Endothelial cell of umbilical vein (primary cell): ENCODE measurements around the gene SMOC2. TPM values are rescaled to one million over a fixed set of nuclear protein-coding genes. Genes with fewer than 3 reads are reported as not detected.

Experiments
- BruUV-seq: library from RNA; stranded (reverse); fragments of 400-500 nt; replicated peaks from 2 replicates; lab custom pipeline; 2021; lab: Mats Ljungman, UMichigan
- CTCF ChIA-PET: fragments of 300-600, 350-600 bp; sonication (Branson Sonifier 250); formaldehyde crosslinking; loops from one replicate; lab custom pipeline; 2021; ENCODE audit warnings: antibody characterized with exemption, inconsistent platforms; lab: Charles Lee
- POLR2A ChIA-PET: fragments of 300-600, 350-600 bp; sonication (Branson Sonifier 250); formaldehyde crosslinking; loops from one replicate; lab custom pipeline; 2021; ENCODE audit warnings: antibody characterized with exemption, inconsistent platforms; lab: Charles Lee
- DNase-seq: peaks from one replicate; pipeline ENCODE4 v3.0.0-alpha.2; 2011; ENCODE audit warnings: low read depth, low spot score
- FAIRE-seq: peaks from 2 replicates; lab custom pipeline; 2011; peaks lifted over from hg19 to GRCh38; lab: Jason Lieb, UNC
- H2AFZ ChIP-seq: 2 replicates; pipeline ENCODE4 v1.6.0; 2012; ENCODE audit warnings: low read depth, low read length, control low read depth, inconsistent platforms
- H3K27ac ChIP-seq: 2 replicates; pipeline ENCODE4 v1.5.1; 2011; ENCODE audit warnings: low read depth, mild to moderate bottlenecking, control low read depth, low read length, moderate library complexity; ENCODE audit not compliant: insufficient read depth
- H3K27me3 ChIP-seq, 2 experiments: 2 replicates each; pipeline versions ENCODE4 v1.6.0 to v1.6.1; 2011; ENCODE audit warnings: low read length in 2 of 2, mixed read lengths in 1 of 2; ENCODE audit not compliant: control insufficient read depth in 2 of 2, insufficient read depth in 2 of 2
- H3K36me3 ChIP-seq, 2 experiments: 2 replicates in 1 of 2; 3 replicates in 1 of 2; pipeline ENCODE4 v1.5.1; 2011; ENCODE audit warnings: low read length in 2 of 2, mild to moderate bottlenecking in 1 of 2, moderate library complexity in 1 of 2; ENCODE audit not compliant: control insufficient read depth in 2 of 2, insufficient read depth in 2 of 2; ENCODE audit errors: extremely low read depth in 1 of 2
- H3K4me1 ChIP-seq: 3 replicates; pipeline ENCODE4 v1.5.1; 2011; ENCODE audit warnings: mild to moderate bottlenecking, low read length; ENCODE audit not compliant: control insufficient read depth, insufficient read depth; ENCODE audit errors: extremely low read depth
- H3K4me2 ChIP-seq: 2 replicates; pipeline ENCODE4 v1.6.1; 2011; ENCODE audit warnings: low read length, control low read depth, mixed read lengths; ENCODE audit not compliant: insufficient read depth
- H3K4me3 ChIP-seq, 3 experiments: fragments of 200-600 bp in 1 of 3; sonication (generic), shearing (Covaris generic) in 1 of 3; replicated peaks in 1 of 3; 2 replicates each; pipeline ENCODE4 v1.5.1; 2011 to 2016; ENCODE audit warnings: control low read depth in 3 of 3, low read length in 3 of 3, mild to moderate bottlenecking in 2 of 3, inconsistent platforms in 1 of 3, low read depth in 1 of 3, moderate library complexity in 1 of 3; ENCODE audit not compliant: insufficient read depth in 1 of 3
- H3K79me2 ChIP-seq: 2 replicates; pipeline ENCODE4 v1.6.0; 2012; ENCODE audit warnings: low read length, inconsistent platforms; ENCODE audit not compliant: control insufficient read depth, insufficient read depth
- H3K9ac ChIP-seq: replicated peaks from 2 replicates; pipeline ENCODE3; 2011; ENCODE audit warnings: low read length, control low read depth; ENCODE audit not compliant: insufficient read depth; ENCODE audit errors: extremely low read depth
- H3K9me1 ChIP-seq: replicated peaks from 3 replicates; pipeline ENCODE4 v1.6.0; 2011; ENCODE audit warnings: mild to moderate bottlenecking, low read length; ENCODE audit not compliant: control insufficient read depth, insufficient read depth; ENCODE audit errors: extremely low read depth
- H3K9me3 ChIP-seq: replicated peaks from 2 replicates; pipeline ENCODE4 v1.5.1; 2012; ENCODE audit warnings: low read length, inconsistent platforms; ENCODE audit not compliant: control insufficient read depth, insufficient read depth
- H4K20me1 ChIP-seq: replicated peaks from 2 replicates; pipeline ENCODE3; 2011; ENCODE audit warnings: mild to moderate bottlenecking, low read length; ENCODE audit not compliant: control insufficient read depth, insufficient read depth; ENCODE audit errors: extremely low read depth
- EZH2 ChIP-seq: IDR thresholded peaks from 2 replicates; pipeline ENCODE4 v1.6.1; 2012; ENCODE audit warnings: borderline replicate concordance, low read depth, mild to moderate bottlenecking, moderate library complexity, low read length, inconsistent platforms; ENCODE audit not compliant: severe bottlenecking
- FOS ChIP-seq: IDR thresholded peaks from 2 replicates; pipeline ENCODE4 v1.6.1; 2011; ENCODE audit warnings: mild to moderate bottlenecking, low read length, moderate library complexity, borderline replicate concordance; ENCODE audit not compliant: insufficient read depth
- GATA2 ChIP-seq: IDR thresholded peaks from 2 replicates; pipeline ENCODE4 v1.7.0; 2011; ENCODE audit warnings: low read depth, mild to moderate bottlenecking, moderate library complexity, mixed read lengths, low read length; ENCODE audit not compliant: insufficient read length, insufficient read depth
- JUN ChIP-seq: IDR thresholded peaks from 2 replicates; pipeline ENCODE4 v1.6.1; 2011; ENCODE audit warnings: borderline replicate concordance, low read depth; ENCODE audit not compliant: insufficient read length, insufficient read depth
- MYC ChIP-seq: IDR thresholded peaks from one replicate; pipeline ENCODE4 v1.6.1; 2011; ENCODE audit warnings: mild to moderate bottlenecking, low read depth, low read length
- POLR2A ChIP-seq: IDR thresholded peaks from 2 replicates; pipeline ENCODE4 v1.6.1; 2012; ENCODE audit warnings: low read depth, mild to moderate bottlenecking, control low read depth, low read length
- POLR2AphosphoS5 ChIP-seq: IDR thresholded peaks from 2 replicates; pipeline ENCODE4 v1.6.1; 2012; ENCODE audit warnings: low read depth, mild to moderate bottlenecking, control low read depth, low read length, moderate library complexity; ENCODE audit not compliant: insufficient read depth
- dilution Hi-C: fragments of 300-500 bp; cut with MboI; formaldehyde crosslinking; loops from one replicate; pipeline ENCODE4 v1.15.0; 2019; ENCODE audit warnings: low sequenced_read_pairs; ENCODE audit not compliant: extremely low pct_ligation_motif_present
- intact Hi-C: fragments of 100-400 bp; cut with micrococcal nuclease; formaldehyde crosslinking; loops from one replicate; pipeline ENCODE4 v1.10.0; 2022
- polyA plus RNA-seq, 4 experiments: library from polyadenylated mRNA; depleted of rRNA in 3 of 4; stranded (reverse) in 3 of 4; unstranded in 1 of 4; fragments of >200 nt; gene quantifications; 2 replicates each; pipeline versions ENCODE4 v1.2.1 to v1.2.3, GENCODE V29; 2011 to 2012; ENCODE audit warnings: missing spikeins in 1 of 4
- total RNA-seq: library from RNA; stranded (reverse); gene quantifications from 2 replicates; pipeline ENCODE4 v1.2.3, GENCODE V29; 2021
- TF ChIP-seq, protein P1 (sequence below): IDR thresholded peaks from 2 replicates; pipeline ENCODE4 v1.6.1; 2011; ENCODE audit not compliant: insufficient read depth, insufficient read length
- TF ChIP-seq, protein P2 (sequence below), 2 donors: IDR thresholded peaks; 1 replicate in 1 of 2; 2 replicates in 1 of 2; pipeline ENCODE4 v1.5.1; 2011; ENCODE audit warnings: low read length in 2 of 2, mild to moderate bottlenecking in 2 of 2, moderate library complexity in 2 of 2, control low read depth in 1 of 2, inconsistent platforms in 1 of 2, low read depth in 1 of 2; ENCODE audit not compliant: insufficient read depth in 1 of 2; ENCODE audit errors: extremely low read depth in 1 of 2

Gene SMOC2
- total and polyA plus RNA-seq, 2 donors (not counting 3 experiments of a cell fraction or from before 2014, with no cell fraction given) = not detected

DNA sequence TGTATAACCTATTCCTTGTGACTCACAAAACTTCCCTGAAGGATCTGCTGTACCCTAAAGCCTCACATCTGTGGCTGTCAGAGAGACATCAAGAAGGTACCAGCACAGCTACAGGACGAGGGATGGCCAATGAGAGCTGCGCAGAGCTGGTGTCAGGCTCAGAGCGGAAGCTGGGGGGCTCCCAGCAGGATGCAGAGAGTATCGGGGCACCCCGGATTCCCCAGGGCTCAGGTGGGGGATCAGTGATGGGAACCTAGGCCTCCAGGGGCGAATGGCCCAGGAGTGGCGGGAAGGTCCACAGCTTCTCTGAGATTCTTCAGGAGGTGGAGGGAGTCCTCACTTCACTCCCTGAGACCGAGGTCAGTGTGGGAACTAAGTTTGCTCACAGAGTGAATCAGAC is 30.9 kb upstream of the SMOC2 start:
- no TSS peak for BruUV-seq
- ChIA-PET POLR2A (no interaction called here), CTCF (no interaction called here)
- Histone ChIP-seq H3K4me2 (no peak overlapping the region), H3K4me3 (no peak overlapping the region), H3K9me3 (no peaks in the 10 kb centered on the region), H3K27me3 (no peaks in the 10 kb centered on the region), H3K36me3 (no peaks in the 10 kb centered on the region), H2AFZ (no peak overlapping the region), H3K79me2 (no peaks in the 10 kb centered on the region), H3K9me1 (no peaks in the 10 kb centered on the region), H4K20me1 (no peaks in the 10 kb centered on the region), H3K4me1 (no peaks in the 10 kb centered on the region), H3K9ac (no peak overlapping the region), H3K27ac (no peak overlapping the region)
- intact Hi-C loops = no loop called here
- dilution Hi-C loops = no loop called here
- no peak for DNase-seq
- no peak for FAIRE-seq
- TF ChIP-seq GATA2 (no peak), POLR2AphosphoS5 (no peak), JUN (no peak)
- TF ChIP-seq, protein P1, sequence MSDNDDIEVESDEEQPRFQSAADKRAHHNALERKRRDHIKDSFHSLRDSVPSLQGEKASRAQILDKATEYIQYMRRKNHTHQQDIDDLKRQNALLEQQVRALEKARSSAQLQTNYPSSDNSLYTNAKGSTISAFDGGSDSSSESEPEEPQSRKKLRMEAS = no peak

DNA sequence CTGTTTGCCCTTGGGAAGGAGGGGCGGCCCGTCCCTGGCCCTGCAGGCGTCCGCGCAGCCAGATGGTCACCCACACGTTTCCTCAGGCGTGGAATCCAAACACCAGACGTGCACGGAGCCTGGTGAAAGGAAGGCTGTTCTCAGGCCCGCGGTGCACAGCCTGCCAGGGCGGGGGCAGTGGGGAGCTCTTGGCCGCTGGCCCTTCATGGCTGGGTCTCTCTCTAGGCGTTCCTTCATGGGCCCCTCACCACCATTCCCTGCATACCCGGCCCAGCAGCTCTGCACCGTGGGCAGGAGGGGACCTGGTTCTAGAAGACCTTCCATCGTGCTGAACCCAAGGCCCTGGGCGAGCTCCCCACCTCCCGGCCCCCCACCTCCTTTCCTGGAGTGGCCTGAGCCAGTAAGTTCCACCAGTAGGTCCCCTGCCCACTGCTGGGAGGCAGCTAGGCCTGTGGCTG is 30.4 kb upstream of the SMOC2 start:
- POLR2A ChIA-PET = no interaction called here
- H3K9me1 ChIP-seq = no peaks in the 10 kb centered on the region
- no TSS peak for BruUV-seq
- DNase-seq (no peak), FAIRE-seq (no peak)
- dilution Hi-C loops (no loop called here), intact Hi-C loops (no loop called here)
- CTCF ChIA-PET = no interaction called here
- no peaks in the 10 kb centered on the region for H3K36me3 ChIP-seq
- no peaks in the 10 kb centered on the region for H3K79me2 ChIP-seq
- H4K20me1 ChIP-seq = no peaks in the 10 kb centered on the region
- H3K4me3 ChIP-seq = no peak overlapping the region
- no peak overlapping the region for H2AFZ ChIP-seq
- H3K4me1 ChIP-seq = no peaks in the 10 kb centered on the region
- H3K9me3 ChIP-seq = no peaks in the 10 kb centered on the region
- H3K9ac ChIP-seq = no peak overlapping the region
- no peaks in the 10 kb centered on the region for H3K27me3 ChIP-seq
- no peak overlapping the region for H3K4me2 ChIP-seq
- TF ChIP-seq POLR2AphosphoS5 = no peak
- TF ChIP-seq POLR2A = no peak
- TF ChIP-seq, protein P2, sequence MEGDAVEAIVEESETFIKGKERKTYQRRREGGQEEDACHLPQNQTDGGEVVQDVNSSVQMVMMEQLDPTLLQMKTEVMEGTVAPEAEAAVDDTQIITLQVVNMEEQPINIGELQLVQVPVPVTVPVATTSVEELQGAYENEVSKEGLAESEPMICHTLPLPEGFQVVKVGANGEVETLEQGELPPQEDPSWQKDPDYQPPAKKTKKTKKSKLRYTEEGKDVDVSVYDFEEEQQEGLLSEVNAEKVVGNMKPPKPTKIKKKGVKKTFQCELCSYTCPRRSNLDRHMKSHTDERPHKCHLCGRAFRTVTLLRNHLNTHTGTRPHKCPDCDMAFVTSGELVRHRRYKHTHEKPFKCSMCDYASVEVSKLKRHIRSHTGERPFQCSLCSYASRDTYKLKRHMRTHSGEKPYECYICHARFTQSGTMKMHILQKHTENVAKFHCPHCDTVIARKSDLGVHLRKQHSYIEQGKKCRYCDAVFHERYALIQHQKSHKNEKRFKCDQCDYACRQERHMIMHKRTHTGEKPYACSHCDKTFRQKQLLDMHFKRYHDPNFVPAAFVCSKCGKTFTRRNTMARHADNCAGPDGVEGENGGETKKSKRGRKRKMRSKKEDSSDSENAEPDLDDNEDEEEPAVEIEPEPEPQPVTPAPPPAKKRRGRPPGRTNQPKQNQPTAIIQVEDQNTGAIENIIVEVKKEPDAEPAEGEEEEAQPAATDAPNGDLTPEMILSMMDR (IDR thresholded peaks at IDR 0.05; ENCODE audit: extremely low read depth in 1 of 2, insufficient read depth in 1 of 2, low read depth in 1 of 2, low read length in 2 of 2) = no peak
- no peak for TF ChIP-seq MYC
- TF ChIP-seq FOS = no peak
- no peak for TF ChIP-seq EZH2
- no peak for TF ChIP-seq JUN
- TF ChIP-seq GATA2 = no peak
- TF ChIP-seq, protein P1 = no peak
- H3K27ac ChIP-seq = no peak overlapping the region
